HepG2 (cell line): ENCODE data around the gene CFAP70. TPM values are rescaled to one million over a fixed set of nuclear protein-coding genes. Genes with fewer than 3 reads are reported as not detected.

Source experiments
- ARID5B ChIP-seq: IDR thresholded peaks from 2 replicates; pipeline ENCODE4 v1.4.0; 2020; ENCODE audit warnings: mild to moderate bottlenecking, missing genetic modification reagents
- BRCA1 ChIP-seq: sonication (generic); formaldehyde crosslinking; IDR thresholded peaks from 2 replicates; pipeline ENCODE4 v1.4.0; 2020; ENCODE audit warnings: missing genetic modification reagents
- CEBPZ ChIP-seq: IDR thresholded peaks from 2 replicates; pipeline ENCODE4 v1.6.1; 2012; ENCODE audit warnings: low read length, improper control_type of control experiment
- KDM4B ChIP-seq: sonication (generic); formaldehyde crosslinking; IDR thresholded peaks from 2 replicates; pipeline ENCODE4 v1.4.0; 2020; ENCODE audit warnings: missing genetic modification reagents
- MAF1 ChIP-seq: sonication (generic); formaldehyde crosslinking; IDR thresholded peaks from 2 replicates; pipeline ENCODE4 v1.5.0; 2020; ENCODE audit warnings: missing genetic modification reagents, borderline replicate concordance
- MIER3 ChIP-seq: IDR thresholded peaks from 2 replicates; pipeline ENCODE4 v1.6.1; 2016; ENCODE audit warnings: missing compliant biosample characterization, borderline replicate concordance
- PAF1 ChIP-seq: IDR thresholded peaks from 2 replicates; pipeline ENCODE4 v1.6.1; 2016; ENCODE audit warnings: missing genetic modification reagents, missing compliant biosample characterization
- TBP ChIP-seq: sonication (generic); formaldehyde crosslinking; IDR thresholded peaks from 2 replicates; pipeline ENCODE4 v1.5.0; 2020; ENCODE audit warnings: missing genetic modification reagents
- ZIK1 ChIP-seq: sonication (generic); formaldehyde crosslinking; IDR thresholded peaks from 2 replicates; pipeline ENCODE4 v1.5.0; 2020; ENCODE audit warnings: mild to moderate bottlenecking, low read depth, missing genetic modification reagents, borderline replicate concordance
- ZNF12 ChIP-seq: sonication (generic); formaldehyde crosslinking; IDR thresholded peaks from 2 replicates; pipeline ENCODE4 v1.5.0; 2020; ENCODE audit warnings: missing genetic modification reagents
- ZNF724P ChIP-seq: sonication (generic); formaldehyde crosslinking; IDR thresholded peaks from 2 replicates; pipeline ENCODE4 v1.8.0; 2022; ENCODE audit warnings: missing genetic modification reagents, borderline replicate concordance
- ZNF75D ChIP-seq: sonication (generic); formaldehyde crosslinking; IDR thresholded peaks from 2 replicates; pipeline ENCODE4 v1.8.1; 2023; ENCODE audit warnings: missing genetic modification reagents, mild to moderate bottlenecking, borderline replicate concordance
- ZNF773 ChIP-seq: sonication (generic); formaldehyde crosslinking; IDR thresholded peaks from 2 replicates; pipeline ENCODE4 v1.4.0; 2020; ENCODE audit warnings: missing genetic modification reagents, borderline replicate concordance
- polyA plus RNA-seq, 8 experiments: library from polyadenylated mRNA; depleted of rRNA in 3 of 8; stranded (reverse) in 7 of 8; unstranded in 1 of 8; fragments of >200 nt; fragmentation: Illumina TruSeq in 4 of 8; extraction: Trizol in 4 of 8; gene quantifications; 2 replicates each; pipeline versions ENCODE4 v1.2.1 to v1.2.3, GENCODE V29; 2011 to 2016; ENCODE audit warnings: low read depth in 4 of 8, missing spikeins in 1 of 8, mixed read lengths in 1 of 8; ENCODE audit not compliant: insufficient read depth in 1 of 8
- total RNA-seq, 5 experiments: library from RNA; depleted of rRNA; stranded (reverse); fragments of >200 nt; fragmentation: Illumina TruSeq; extraction: Trizol; gene quantifications; 2 replicates each; pipeline ENCODE4 v1.2.3, GENCODE V29; 2016; ENCODE audit warnings: low read depth in 1 of 5
- TF ChIP-seq, protein P1 (sequence below): sonication (generic); formaldehyde crosslinking; IDR thresholded peaks from 2 replicates; pipeline ENCODE4 v1.5.0; 2020; ENCODE audit warnings: mild to moderate bottlenecking, low read depth, missing genetic modification reagents, borderline replicate concordance
- TF ChIP-seq, protein P2 (sequence below): sonication (generic); formaldehyde crosslinking; IDR thresholded peaks from 2 replicates; pipeline ENCODE4 v1.4.0; 2020; ENCODE audit warnings: missing genetic modification reagents
- TF ChIP-seq, protein P3 (sequence below): sonication (generic); formaldehyde crosslinking; IDR thresholded peaks from 2 replicates; pipeline ENCODE4 v1.4.0; 2020; ENCODE audit warnings: missing genetic modification reagents

Gene CFAP70
- total and polyA plus RNA-seq, 2 of the 13 experiments (the other 11 are each of a cell fraction or from before 2014, with no cell fraction given): 0.27 to 0.38 TPM

GRCh38 chr10:73246646-73247508, 111.8 kb downstream of the CFAP70 start, which contains the start of gene DNAJC9 (continued):
- TF ChIP-seq ZIK1 (CRISPR knock-in tag) (no peak), ARID5B (CRISPR knock-in tag) (no peak; the same call in 1 of the 2 replicates), PAF1 (CRISPR knock-in tag) (no peak), MIER3 (CRISPR knock-in tag) (0 out of 2 replicates have a peak, but pooled peaks have one; percentile 18), ZNF12 (CRISPR knock-in tag) (no peak), BRCA1 (CRISPR knock-in tag) (peak; percentile 26; the same call in 1 of the 2 replicates), ZNF75D (CRISPR knock-in tag) (no peak), CEBPZ (no peak), TBP (CRISPR knock-in tag) (no peak; the same call in 1 of the 2 replicates), ZNF773 (0 out of 2 replicates have a peak, but pooled peaks have one; percentile 8), ZNF724P (CRISPR knock-in tag) (no peak; the same call in 1 of the 2 replicates), KDM4B (CRISPR knock-in tag) (peak; percentile 67; the same call in 1 of the 2 replicates), MAF1 (CRISPR knock-in tag) (peak; percentile 74; the same call in 1 of the 2 replicates)
- TF ChIP-seq, protein P1, sequence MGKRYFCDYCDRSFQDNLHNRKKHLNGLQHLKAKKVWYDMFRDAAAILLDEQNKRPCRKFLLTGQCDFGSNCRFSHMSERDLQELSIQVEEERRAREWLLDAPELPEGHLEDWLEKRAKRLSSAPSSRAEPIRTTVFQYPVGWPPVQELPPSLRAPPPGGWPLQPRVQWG (CRISPR knock-in tag): no peak
- TF ChIP-seq, protein P2, sequence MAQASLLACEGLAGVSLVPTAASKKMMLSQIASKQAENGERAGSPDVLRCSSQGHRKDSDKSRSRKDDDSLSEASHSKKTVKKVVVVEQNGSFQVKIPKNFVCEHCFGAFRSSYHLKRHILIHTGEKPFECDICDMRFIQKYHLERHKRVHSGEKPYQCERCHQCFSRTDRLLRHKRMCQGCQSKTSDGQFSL: no peak
- TF ChIP-seq, protein P3, sequence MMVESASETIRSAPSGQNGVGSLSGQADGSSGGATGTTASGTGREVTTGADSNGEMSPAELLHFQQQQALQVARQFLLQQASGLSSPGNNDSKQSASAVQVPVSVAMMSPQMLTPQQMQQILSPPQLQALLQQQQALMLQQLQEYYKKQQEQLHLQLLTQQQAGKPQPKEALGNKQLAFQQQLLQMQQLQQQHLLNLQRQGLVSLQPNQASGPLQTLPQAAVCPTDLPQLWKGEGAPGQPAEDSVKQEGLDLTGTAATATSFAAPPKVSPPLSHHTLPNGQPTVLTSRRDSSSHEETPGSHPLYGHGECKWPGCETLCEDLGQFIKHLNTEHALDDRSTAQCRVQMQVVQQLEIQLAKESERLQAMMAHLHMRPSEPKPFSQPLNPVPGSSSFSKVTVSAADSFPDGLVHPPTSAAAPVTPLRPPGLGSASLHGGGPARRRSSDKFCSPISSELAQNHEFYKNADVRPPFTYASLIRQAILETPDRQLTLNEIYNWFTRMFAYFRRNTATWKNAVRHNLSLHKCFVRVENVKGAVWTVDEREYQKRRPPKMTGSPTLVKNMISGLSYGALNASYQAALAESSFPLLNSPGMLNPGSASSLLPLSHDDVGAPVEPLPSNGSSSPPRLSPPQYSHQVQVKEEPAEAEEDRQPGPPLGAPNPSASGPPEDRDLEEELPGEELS (CRISPR knock-in tag): peak; percentile 26; the same call in 1 of the 2 replicates
